ENCODE results near the gene RFC1. TPM values are rescaled to one million over a fixed set of nuclear protein-coding genes. Genes with fewer than 3 reads are reported as not detected.

The RFC1 gene
- total and polyA plus RNA-seq, 2 of the 4 experiments (the other 2 are of a cell fraction) = 18.4 to 49.3 TPM

DNA sequence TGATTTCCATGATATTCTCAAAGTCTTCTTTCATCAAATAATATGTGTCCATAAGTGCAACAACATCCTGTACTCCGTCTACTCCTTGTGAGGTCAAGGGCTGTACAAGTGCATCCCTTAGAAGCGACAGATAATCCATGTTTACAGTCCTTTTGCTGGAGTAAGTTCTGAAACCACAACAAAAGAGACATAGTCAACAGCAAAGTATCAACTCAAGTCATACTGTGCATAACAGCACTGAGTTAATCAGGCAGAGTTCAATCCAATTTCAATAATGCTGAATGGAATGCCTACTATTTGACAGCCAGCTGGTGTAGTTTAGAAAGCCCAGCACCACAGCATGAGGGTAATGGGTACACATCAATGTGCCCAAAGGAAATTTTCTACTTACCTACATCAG lies 74.5 kb downstream of the RFC1 start:
- peaks cover 22% of the 10 kb centered on the region for H3K36me3 ChIP-seq (ENCODE audit: control insufficient read depth, insufficient read depth, low read length)
- no peaks in the 10 kb centered on the region for H3K9me3 ChIP-seq (ENCODE audit: control insufficient read depth, insufficient read depth, low read length)
- no peak overlapping the region for H3K27ac ChIP-seq (ENCODE audit: insufficient read depth, low read length)
- H3K56ac ChIP-seq (ENCODE audit: extremely low read depth, insufficient read depth, low read length) = no peak overlapping the region
- no peak overlapping the region for H3K4me3 ChIP-seq (ENCODE audit: insufficient read depth, low read depth, low read length)
- dilution Hi-C loops (cut with HindIII; ENCODE audit: low sequenced_read_pairs, unreplicated experiment) (no loop called here), intact Hi-C loops (cut with micrococcal nuclease) (no loop called here), in situ Hi-C loops (cut with MboI; ENCODE audit: low sequenced_read_pairs) (no loop called here)
- BruUV-seq (replicated peaks) = no TSS peak
- TF ChIP-seq USF2 (IDR thresholded peaks at IDR 0.05; ENCODE audit: low read depth, low read length) (no peak), POLR2A (IDR thresholded peaks at IDR 0.05; ENCODE audit: low read depth, low read length) (no peak), RCOR1 (IDR thresholded peaks at IDR 0.05; ENCODE audit: insufficient replicate concordance, low read length) (no peak), NFE2L2 (IDR thresholded peaks at IDR 0.05; ENCODE audit: low read depth, low read length) (no peak), BHLHE40 (IDR thresholded peaks at IDR 0.05; ENCODE audit: low read depth, low read length) (no peak), CEBPB (IDR thresholded peaks at IDR 0.05; ENCODE audit: low read depth, low read length) (no peak), SMC3 (IDR thresholded peaks at IDR 0.05; ENCODE audit: low read depth, low read length) (no peak), MAFK (IDR thresholded peaks at IDR 0.05; ENCODE audit: low read depth, low read length) (no peak), MAZ (IDR thresholded peaks at IDR 0.05; ENCODE audit: borderline replicate concordance, low read depth, low read length) (no peak), MXI1 (IDR thresholded peaks at IDR 0.05; ENCODE audit: borderline replicate concordance, low read depth, low read length) (no peak)
- TF ChIP-seq, protein P1, sequence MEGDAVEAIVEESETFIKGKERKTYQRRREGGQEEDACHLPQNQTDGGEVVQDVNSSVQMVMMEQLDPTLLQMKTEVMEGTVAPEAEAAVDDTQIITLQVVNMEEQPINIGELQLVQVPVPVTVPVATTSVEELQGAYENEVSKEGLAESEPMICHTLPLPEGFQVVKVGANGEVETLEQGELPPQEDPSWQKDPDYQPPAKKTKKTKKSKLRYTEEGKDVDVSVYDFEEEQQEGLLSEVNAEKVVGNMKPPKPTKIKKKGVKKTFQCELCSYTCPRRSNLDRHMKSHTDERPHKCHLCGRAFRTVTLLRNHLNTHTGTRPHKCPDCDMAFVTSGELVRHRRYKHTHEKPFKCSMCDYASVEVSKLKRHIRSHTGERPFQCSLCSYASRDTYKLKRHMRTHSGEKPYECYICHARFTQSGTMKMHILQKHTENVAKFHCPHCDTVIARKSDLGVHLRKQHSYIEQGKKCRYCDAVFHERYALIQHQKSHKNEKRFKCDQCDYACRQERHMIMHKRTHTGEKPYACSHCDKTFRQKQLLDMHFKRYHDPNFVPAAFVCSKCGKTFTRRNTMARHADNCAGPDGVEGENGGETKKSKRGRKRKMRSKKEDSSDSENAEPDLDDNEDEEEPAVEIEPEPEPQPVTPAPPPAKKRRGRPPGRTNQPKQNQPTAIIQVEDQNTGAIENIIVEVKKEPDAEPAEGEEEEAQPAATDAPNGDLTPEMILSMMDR (conservative IDR thresholded peaks at IDR 0.05; ENCODE audit: low read depth, low read length) = no peak
- no peak overlapping the region for H4K8ac ChIP-seq (ENCODE audit: low read depth in 2 of 2, low read length in 2 of 2)
- no peak overlapping the region for H2AFZ ChIP-seq (replicated peaks; ENCODE audit: low read length, poor library complexity)
- no peak overlapping the region for H4K5ac ChIP-seq (ENCODE audit: low read depth, low read length)
- no peak overlapping the region for H2AK5ac ChIP-seq (ENCODE audit: low read depth, low read length)
- no peak overlapping the region for H3K9ac ChIP-seq (ENCODE audit: low read depth, low read length)
- H2BK120ac ChIP-seq (ENCODE audit: low read depth, low read length) = no peak overlapping the region
- H3K9me1 ChIP-seq (ENCODE audit: insufficient read depth, low read length) = no peaks in the 10 kb centered on the region
- no peak overlapping the region for H3K18ac ChIP-seq (ENCODE audit: low read depth, low read length)
- H3K4ac ChIP-seq (ENCODE audit: low read depth, low read length) = no peak overlapping the region
- no peak for DNase-seq
- no peaks in the 10 kb centered on the region for H4K20me1 ChIP-seq (ENCODE audit: insufficient read depth, low read length)
- WGBS, 2 experiments (ENCODE audit: extremely low coverage in 2 of 2, insufficient read length in 1 of 2) = no CpG with 5 or more reads among the region's 2 CpGs
- H3K23ac ChIP-seq (ENCODE audit: low read depth, low read length) = no peak overlapping the region
- no peak overlapping the region for H2AK9ac ChIP-seq (replicated peaks; ENCODE audit: low read depth, low read length, poor library complexity)
- peaks cover 0 to 6% of the 10 kb centered on the region in 2 experiments; a peak in 2 of 4 replicates for H3K79me1 ChIP-seq (ENCODE audit: low read depth in 1 of 2, low read length in 2 of 2)
- no peaks in the 10 kb centered on the region for H3K4me1 ChIP-seq (ENCODE audit: control insufficient read depth, insufficient read depth, low read length)
- no peaks in the 10 kb centered on the region for H3K27me3 ChIP-seq (ENCODE audit: control insufficient read depth, insufficient read depth, low read length)
- H2BK15ac ChIP-seq (ENCODE audit: low read depth, low read length) = no peak overlapping the region
- no peak for ATAC-seq (ENCODE audit: low read depth)
- ChIA-PET CTCF (no interaction called here), POLR2A (ENCODE audit: unreplicated experiment) (no interaction called here)
- H3K4me2 ChIP-seq (ENCODE audit: low read depth, low read length) = no peak overlapping the region
- no peak overlapping the region for H4K91ac ChIP-seq (ENCODE audit: insufficient read depth, low read depth, low read length)
- no peak overlapping the region for H2BK5ac ChIP-seq (ENCODE audit: low read depth, low read length, poor library complexity, severe bottlenecking)
- no peak overlapping the region for H2BK20ac ChIP-seq (ENCODE audit: low read depth, low read length)
- H3K14ac ChIP-seq (replicated peaks; ENCODE audit: low read depth, low read length) = no peak overlapping the region

All from IMR-90 (cell line).